Liver (tissue), 9 donors: ENCODE data around the gene CTAGE1. TPM values are rescaled to one million over a fixed set of nuclear protein-coding genes. Genes with fewer than 3 reads are reported as not detected.

Experiments
- DNase-seq: peaks from one replicate; pipeline ENCODE4 v3.0.0-alpha.2; 2017; ENCODE audit warnings: low spot score
- H3K27ac ChIP-seq, 2 donors: one replicate each; pipeline ENCODE4 v1.7.0; 2013; ENCODE audit warnings: inconsistent platforms in 2 of 2, low read length in 2 of 2, control low read depth in 1 of 2, low read depth in 1 of 2, mild to moderate bottlenecking in 1 of 2
- H3K27me3 ChIP-seq, 4 donors: one replicate each; pipeline versions ENCODE4 v1.6.1 to v1.7.0; 2013; ENCODE audit warnings: low read length in 3 of 4, inconsistent platforms in 1 of 4, mild to moderate bottlenecking in 1 of 4, moderate library complexity in 1 of 4; ENCODE audit not compliant: control insufficient read depth in 4 of 4, insufficient read depth in 4 of 4
- H3K36me3 ChIP-seq, 4 donors: one replicate each; pipeline versions ENCODE4 v1.6.1 to v1.7.0; 2013; ENCODE audit warnings: low read length in 3 of 4, mild to moderate bottlenecking in 3 of 4, low read depth in 1 of 4, moderate library complexity in 1 of 4; ENCODE audit not compliant: control insufficient read depth in 4 of 4, insufficient read depth in 3 of 4
- H3K4me1 ChIP-seq, 4 donors: one replicate each; pipeline versions ENCODE4 v1.6.1 to v1.7.0; 2013; ENCODE audit warnings: low read length in 3 of 4, mild to moderate bottlenecking in 3 of 4, moderate library complexity in 1 of 4; ENCODE audit not compliant: control insufficient read depth in 4 of 4, insufficient read depth in 4 of 4
- H3K4me3 ChIP-seq, 3 donors: one replicate each; pipeline versions ENCODE4 v1.6.1 to v1.7.0; 2013; ENCODE audit warnings: low read length in 3 of 3, control low read depth in 1 of 3, low read depth in 1 of 3, mild to moderate bottlenecking in 1 of 3
- H3K9ac ChIP-seq, 2 donors: one replicate each; pipeline ENCODE4 v1.7.0; 2013; ENCODE audit warnings: low read length in 2 of 2, mild to moderate bottlenecking in 2 of 2, moderate library complexity in 2 of 2, control low read depth in 1 of 2, low read depth in 1 of 2
- H3K9me3 ChIP-seq, 4 donors: one replicate each; pipeline versions ENCODE4 v1.6.1 to v1.7.0; 2013; ENCODE audit warnings: low read length in 3 of 4; ENCODE audit not compliant: control insufficient read depth in 4 of 4
- CTCF ChIP-seq: fragments of 150-350 bp; IDR thresholded peaks from 2 replicates; pipeline ENCODE4 v1.5.1; 2017; ENCODE audit warnings: improper control_type of control experiment, low read depth, low read length; ENCODE audit not compliant: missing input control
- EGR1 ChIP-seq, 2 donors: IDR thresholded peaks; 2 replicates each; pipeline ENCODE4 v1.6.1; 2016 to 2018; ENCODE audit warnings: antibody characterized with exemption in 2 of 2, low read depth in 2 of 2
- FOXA2 ChIP-seq: IDR thresholded peaks from 2 replicates; pipeline ENCODE4 v1.6.1; 2016; ENCODE audit warnings: antibody characterized with exemption
- JUND ChIP-seq, 2 donors: IDR thresholded peaks; 2 replicates each; pipeline ENCODE4 v1.6.1; 2016; ENCODE audit warnings: antibody characterized with exemption in 2 of 2
- MAX ChIP-seq: IDR thresholded peaks from 2 replicates; pipeline ENCODE4 v1.6.1; 2016; ENCODE audit warnings: antibody characterized with exemption
- NR2F2 ChIP-seq: IDR thresholded peaks from 2 replicates; pipeline ENCODE4 v1.6.1; 2016; ENCODE audit warnings: antibody characterized with exemption
- RXRA ChIP-seq, 2 donors: IDR thresholded peaks; 2 replicates each; pipeline ENCODE4 v1.6.1; 2017 to 2018; ENCODE audit warnings: antibody characterized with exemption in 2 of 2, mild to moderate bottlenecking in 1 of 2
- SP1 ChIP-seq: IDR thresholded peaks from 2 replicates; pipeline ENCODE4 v1.6.1; 2018; ENCODE audit warnings: antibody characterized with exemption, mild to moderate bottlenecking
- ZBTB33 ChIP-seq: IDR thresholded peaks from 2 replicates; pipeline ENCODE4 v1.6.1; 2016; ENCODE audit warnings: antibody characterized with exemption
- WGBS: extraction: QIAGEN DNeasy Blood & Tissue Kit; methylation state at CpG from one replicate; pipeline ENCODE4 v1.1.7; 2013; 5-methylcytosine and 5-hydroxymethylcytosine counted together
- polyA plus RNA-seq, 2 donors: library from polyadenylated mRNA; stranded (reverse) in 1 of 2; unstranded in 1 of 2; fragments of 200-250 nt in 1 of 2; fragments of >200 nt in 1 of 2; fragmentation: Nextera tagmentation in 1 of 2; extraction: Ambion mirVana in 1 of 2; gene quantifications; one replicate each; pipeline versions ENCODE4 v1.2.1 to v1.2.3, GENCODE V29; 2013 to 2015
- total RNA-seq, 2 donors: library from RNA; depleted of rRNA; stranded (reverse); fragments of >200 nt; gene quantifications; one replicate each; pipeline ENCODE4 v1.2.3, GENCODE V29; 2014
- TF ChIP-seq, protein P1 (sequence below): IDR thresholded peaks from 2 replicates; pipeline ENCODE4 v1.6.1; 2016; ENCODE audit warnings: antibody characterized with exemption, mild to moderate bottlenecking
- TF ChIP-seq, protein P2 (sequence below): IDR thresholded peaks from 2 replicates; pipeline ENCODE4 v1.6.1; 2016; ENCODE audit warnings: antibody characterized with exemption
- donor health status: healthy.
- donor health status: healthy.
- donor health status: healthy.
- donor health status: healthy.
- donor health status: healthy.

The CTAGE1 gene
- total and polyA plus RNA-seq, 4 donors, result not detected

- Histone ChIP-seq H3K4me3 (no peak overlapping the region), H3K27ac (no peak overlapping the region), H3K4me1 (peaks cover 6 to 18% (median 10%) of the 10 kb centered on the region in 4 donors), H3K36me3 (no peaks in the 10 kb centered on the region), H3K27me3 (no peaks in the 10 kb centered on the region), H3K9ac (no peak overlapping the region), H3K9me3 (no peaks in the 10 kb centered on the region)
- no peak for TF ChIP-seq ZBTB33
- TF ChIP-seq SP1, result no peak
- TF ChIP-seq, protein P1, sequence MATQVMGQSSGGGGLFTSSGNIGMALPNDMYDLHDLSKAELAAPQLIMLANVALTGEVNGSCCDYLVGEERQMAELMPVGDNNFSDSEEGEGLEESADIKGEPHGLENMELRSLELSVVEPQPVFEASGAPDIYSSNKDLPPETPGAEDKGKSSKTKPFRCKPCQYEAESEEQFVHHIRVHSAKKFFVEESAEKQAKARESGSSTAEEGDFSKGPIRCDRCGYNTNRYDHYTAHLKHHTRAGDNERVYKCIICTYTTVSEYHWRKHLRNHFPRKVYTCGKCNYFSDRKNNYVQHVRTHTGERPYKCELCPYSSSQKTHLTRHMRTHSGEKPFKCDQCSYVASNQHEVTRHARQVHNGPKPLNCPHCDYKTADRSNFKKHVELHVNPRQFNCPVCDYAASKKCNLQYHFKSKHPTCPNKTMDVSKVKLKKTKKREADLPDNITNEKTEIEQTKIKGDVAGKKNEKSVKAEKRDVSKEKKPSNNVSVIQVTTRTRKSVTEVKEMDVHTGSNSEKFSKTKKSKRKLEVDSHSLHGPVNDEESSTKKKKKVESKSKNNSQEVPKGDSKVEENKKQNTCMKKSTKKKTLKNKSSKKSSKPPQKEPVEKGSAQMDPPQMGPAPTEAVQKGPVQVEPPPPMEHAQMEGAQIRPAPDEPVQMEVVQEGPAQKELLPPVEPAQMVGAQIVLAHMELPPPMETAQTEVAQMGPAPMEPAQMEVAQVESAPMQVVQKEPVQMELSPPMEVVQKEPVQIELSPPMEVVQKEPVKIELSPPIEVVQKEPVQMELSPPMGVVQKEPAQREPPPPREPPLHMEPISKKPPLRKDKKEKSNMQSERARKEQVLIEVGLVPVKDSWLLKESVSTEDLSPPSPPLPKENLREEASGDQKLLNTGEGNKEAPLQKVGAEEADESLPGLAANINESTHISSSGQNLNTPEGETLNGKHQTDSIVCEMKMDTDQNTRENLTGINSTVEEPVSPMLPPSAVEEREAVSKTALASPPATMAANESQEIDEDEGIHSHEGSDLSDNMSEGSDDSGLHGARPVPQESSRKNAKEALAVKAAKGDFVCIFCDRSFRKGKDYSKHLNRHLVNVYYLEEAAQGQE, result no peak
- TF ChIP-seq MAX, result no peak
- TF ChIP-seq, protein P2, sequence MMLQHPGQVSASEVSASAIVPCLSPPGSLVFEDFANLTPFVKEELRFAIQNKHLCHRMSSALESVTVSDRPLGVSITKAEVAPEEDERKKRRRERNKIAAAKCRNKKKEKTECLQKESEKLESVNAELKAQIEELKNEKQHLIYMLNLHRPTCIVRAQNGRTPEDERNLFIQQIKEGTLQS, result no peak
- no peak for TF ChIP-seq JUND (IDR thresholded peaks at IDR 0.05)
- DNase-seq, result no peak
- WGBS, result 90% methylated on average over 6 of the region's 6 CpGs
Observed at GRCh38 chr18:22456547-22456946, 38.8 kb upstream of the CTAGE1 start.

GRCh38 chr18:22456116-22456480 is 38.4 kb upstream of the CTAGE1 start:
- Histone ChIP-seq H3K36me3 (no peaks in the 10 kb centered on the region), H3K9me3 (no peaks in the 10 kb centered on the region), H3K4me1 (peaks cover 6 to 18% (median 10%) of the 10 kb centered on the region in 4 donors), H3K9ac (no peak overlapping the region), H3K27ac (no peak overlapping the region), H3K27me3 (no peaks in the 10 kb centered on the region), H3K4me3 (no peak overlapping the region)
- no peak for DNase-seq
- 76% methylated on average over 6 of the region's 6 CpGs for WGBS
- TF ChIP-seq FOXA2 (no peak), NR2F2 (no peak), JUND (IDR thresholded peaks at IDR 0.05) (no peak), CTCF (no peak), EGR1 (IDR thresholded peaks at IDR 0.05; ENCODE audit: low read depth in 2 of 2) (no peak), RXRA (IDR thresholded peaks at IDR 0.05) (no peak)
- TF ChIP-seq, protein P2, result no peak
